ENCODE data around the gene EFHD2. TPM values are rescaled to one million over a fixed set of nuclear protein-coding genes. Genes with fewer than 3 reads are reported as not detected.

EFHD2 gene
- total and polyA plus RNA-seq, 2 experiments from 2014 or later = 49.9 to 53.1 TPM

DNA sequence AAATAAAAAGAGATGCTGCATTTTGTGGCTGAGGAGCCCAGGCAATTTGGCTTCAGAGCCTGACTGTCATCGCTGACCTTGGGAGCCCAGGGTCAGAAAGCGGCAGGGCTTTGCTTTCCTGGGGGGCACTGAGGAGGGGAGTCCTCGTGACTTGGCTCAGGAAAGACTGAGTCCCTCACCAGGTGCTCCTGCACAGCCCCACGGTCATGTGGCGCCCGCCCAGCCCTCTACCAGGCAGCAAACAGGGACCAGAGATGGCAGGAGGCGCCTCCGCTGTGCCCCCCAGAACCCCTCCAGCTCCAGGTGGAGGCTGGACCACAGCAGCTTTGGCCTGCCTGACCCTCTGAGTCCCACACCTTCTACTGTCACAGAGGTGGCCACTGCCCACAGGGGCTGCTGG, 13.2 kb downstream of the EFHD2 start:
- peaks cover 64% of the 10 kb centered on the region for H3K79me2 ChIP-seq (ENCODE audit: insufficient read depth)
- no peak overlapping the region for H3K9ac ChIP-seq
- H3K9me2 ChIP-seq (ENCODE audit: insufficient read depth) = no peaks in the 10 kb centered on the region
- no peak overlapping the region for H3K4me2 ChIP-seq (ENCODE audit: unreplicated experiment)
- no peak for DNase-seq
- in situ Hi-C loops (cut with MboI) = no loop called here
- 97 to 99% methylated on average over 7 to 8 of the region's 8 CpGs for WGBS, 2 experiments (ENCODE audit: low coverage in 1 of 2, low lambda C conversion rate in 2 of 2, missing lambda C conversion rate in 2 of 2)
- peaks cover under 1% of the 10 kb centered on the region; the same call in 1 of the 2 replicates for H3K4me1 ChIP-seq (ENCODE audit: insufficient read depth)
- H3K36me3 ChIP-seq (ENCODE audit: low read depth) = no peaks in the 10 kb centered on the region
- H3F3A ChIP-seq (ENCODE audit: insufficient read depth) = no peaks in the 10 kb centered on the region
- H3K9me3 ChIP-seq (ENCODE audit: low read depth) = no peaks in the 10 kb centered on the region
- H4K20me1 ChIP-seq (ENCODE audit: insufficient read depth) = no peaks in the 10 kb centered on the region
- no peak overlapping the region for H3K27ac ChIP-seq
- no peak for TF ChIP-seq EZH2phosphoT487 (IDR thresholded peaks at IDR 0.05; ENCODE audit: insufficient read depth, low read depth)
- no peak for TF ChIP-seq EZH2 (IDR thresholded peaks at IDR 0.05; ENCODE audit: insufficient read depth, poor library complexity, severe bottlenecking)
- H3K27me3 ChIP-seq (replicated peaks; ENCODE audit: insufficient read depth) = no peaks in the 10 kb centered on the region
- H3K4me3 ChIP-seq = no peak overlapping the region
- no peak overlapping the region for H2AFZ ChIP-seq

DNA sequence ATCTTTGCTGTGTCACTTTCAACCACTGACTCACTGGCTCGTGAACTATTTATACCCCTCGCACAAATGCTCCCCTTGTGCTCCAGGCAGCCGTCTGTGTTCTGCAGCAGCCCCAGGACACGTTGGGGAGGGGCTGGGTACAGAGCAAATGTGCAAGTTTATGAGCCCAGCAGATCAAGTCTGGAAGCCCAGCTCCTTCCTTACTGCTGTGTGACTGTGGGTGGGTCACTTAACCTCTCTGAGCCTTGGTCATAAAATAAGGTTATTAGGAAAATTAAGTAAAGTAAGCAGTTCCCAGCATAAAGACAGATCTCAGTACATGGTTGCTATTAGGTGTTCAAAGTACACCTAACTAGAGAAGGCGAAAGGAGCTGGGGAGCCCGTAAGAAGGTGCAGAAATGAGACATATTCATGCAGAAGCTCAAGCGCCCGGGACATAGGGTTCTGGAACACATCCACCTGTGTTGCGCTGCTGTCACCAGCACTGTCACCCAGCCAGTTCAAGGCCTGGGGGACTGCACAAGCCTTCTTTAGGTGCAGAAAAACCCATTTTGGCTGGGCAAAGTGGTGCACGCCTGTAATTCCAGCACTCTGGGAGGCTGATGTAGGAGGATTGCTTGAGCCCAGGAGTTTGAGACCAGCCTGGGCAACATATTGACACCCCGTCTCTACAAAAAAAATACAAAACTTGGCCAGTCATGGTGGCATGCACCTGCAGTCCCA, 13.8 kb downstream of the EFHD2 start:
- Histone ChIP-seq H3K4me3 (no peak overlapping the region), H3K27ac (no peak overlapping the region), H3K79me2 (ENCODE audit: insufficient read depth) (peaks cover 60% of the 10 kb centered on the region), H3K4me1 (ENCODE audit: insufficient read depth) (no peaks in the 10 kb centered on the region), H3F3A (ENCODE audit: insufficient read depth) (no peaks in the 10 kb centered on the region), H3K4me2 (ENCODE audit: unreplicated experiment) (no peak overlapping the region), H3K9me3 (ENCODE audit: low read depth) (no peaks in the 10 kb centered on the region), H4K20me1 (ENCODE audit: insufficient read depth) (no peaks in the 10 kb centered on the region), H3K36me3 (ENCODE audit: low read depth) (no peaks in the 10 kb centered on the region), H2AFZ (no peak overlapping the region), H3K9me2 (ENCODE audit: insufficient read depth) (no peaks in the 10 kb centered on the region), H3K9ac (no peak overlapping the region), H3K27me3 (replicated peaks; ENCODE audit: insufficient read depth) (no peaks in the 10 kb centered on the region)
- in situ Hi-C loops (cut with MboI) = no loop called here
- TF ChIP-seq EZH2 (IDR thresholded peaks at IDR 0.05; ENCODE audit: insufficient read depth, poor library complexity, severe bottlenecking) (no peak), EZH2phosphoT487 (IDR thresholded peaks at IDR 0.05; ENCODE audit: insufficient read depth, low read depth) (no peak)
- no peak for DNase-seq
- 90 to 92% methylated on average over 11 of the region's 11 CpGs for WGBS, 2 experiments (ENCODE audit: low coverage in 1 of 2, low lambda C conversion rate in 2 of 2, missing lambda C conversion rate in 2 of 2)

DNA sequence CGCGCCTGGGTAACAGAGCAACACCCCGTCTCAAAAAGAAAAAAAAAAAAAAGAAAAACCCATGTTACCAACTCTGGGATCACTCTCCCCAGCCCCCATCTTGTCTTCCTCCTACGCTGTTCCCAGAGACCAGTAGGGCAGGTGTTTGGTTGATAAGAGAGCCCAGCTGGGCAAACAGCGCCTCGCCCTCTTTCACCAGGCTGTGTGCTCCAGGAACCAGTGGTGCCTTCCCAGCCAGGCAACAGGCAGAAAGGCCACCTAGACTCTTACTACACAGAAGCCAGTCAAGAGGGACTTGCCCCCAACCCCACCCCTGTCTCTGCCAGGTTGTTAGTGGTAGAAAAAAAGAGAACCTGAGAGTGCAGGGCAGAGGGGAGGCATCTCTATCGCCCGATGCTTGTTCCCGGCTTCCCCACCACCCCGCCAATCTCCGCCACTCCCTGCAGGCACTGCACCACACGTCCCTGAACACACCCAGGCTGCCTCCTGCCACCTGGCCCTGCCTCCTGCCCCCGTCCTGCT, 14.5 kb downstream of the EFHD2 start:
- Histone ChIP-seq H3K9ac (no peak overlapping the region), H3K27ac (no peak overlapping the region), H3F3A (ENCODE audit: insufficient read depth) (no peaks in the 10 kb centered on the region), H3K4me1 (ENCODE audit: insufficient read depth) (no peaks in the 10 kb centered on the region), H3K4me2 (ENCODE audit: unreplicated experiment) (no peak overlapping the region), H3K9me2 (ENCODE audit: insufficient read depth) (no peaks in the 10 kb centered on the region), H3K9me3 (ENCODE audit: low read depth) (no peaks in the 10 kb centered on the region), H3K36me3 (ENCODE audit: low read depth) (no peaks in the 10 kb centered on the region), H2AFZ (no peak overlapping the region), H3K27me3 (replicated peaks; ENCODE audit: insufficient read depth) (no peaks in the 10 kb centered on the region), H4K20me1 (ENCODE audit: insufficient read depth) (no peaks in the 10 kb centered on the region), H3K4me3 (no peak overlapping the region), H3K79me2 (ENCODE audit: insufficient read depth) (peaks cover 53% of the 10 kb centered on the region)
- no peak for TF ChIP-seq EZH2 (IDR thresholded peaks at IDR 0.05; ENCODE audit: insufficient read depth, poor library complexity, severe bottlenecking)
- TF ChIP-seq EZH2phosphoT487 (IDR thresholded peaks at IDR 0.05; ENCODE audit: insufficient read depth, low read depth) = no peak
- in situ Hi-C loops (cut with MboI) = no loop called here
- no peak for DNase-seq
- WGBS, 2 experiments (ENCODE audit: low coverage in 1 of 2, low lambda C conversion rate in 2 of 2, missing lambda C conversion rate in 2 of 2) = 94 to 97% methylated on average over 13 of the region's 13 CpGs

DNA sequence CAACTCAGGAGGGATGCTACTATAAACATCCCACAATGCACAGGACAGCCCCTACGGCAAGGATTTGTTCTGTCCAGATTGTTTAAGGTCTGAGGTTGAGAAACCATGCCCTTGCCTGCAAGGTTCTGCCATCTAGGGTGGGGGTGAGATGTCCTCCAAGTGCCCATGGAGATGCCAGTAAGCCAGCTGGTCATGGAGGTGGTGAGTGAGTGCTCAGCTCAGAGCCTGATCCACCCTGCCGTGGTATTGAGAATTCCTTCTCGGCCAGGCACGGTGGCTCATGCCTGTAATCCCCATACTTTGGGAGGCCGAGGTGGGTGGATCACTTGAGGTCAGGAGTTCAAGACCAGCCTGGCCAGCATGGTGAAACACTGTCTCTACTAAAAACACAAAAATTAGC, 15.3 kb downstream of the EFHD2 start:
- DNase-seq = no peak
- H3F3A ChIP-seq (ENCODE audit: insufficient read depth) = no peaks in the 10 kb centered on the region
- TF ChIP-seq EZH2 (IDR thresholded peaks at IDR 0.05; ENCODE audit: insufficient read depth, poor library complexity, severe bottlenecking) (no peak), EZH2phosphoT487 (IDR thresholded peaks at IDR 0.05; ENCODE audit: insufficient read depth, low read depth) (no peak)
- in situ Hi-C loops (cut with MboI) = loop anchor here (25.0 kb wide), 1 partner anchor 288 kb away; no protein-coding TSS in a partner anchor
- H3K4me1 ChIP-seq (ENCODE audit: insufficient read depth) = no peaks in the 10 kb centered on the region
- H3K9ac ChIP-seq = no peak overlapping the region
- no peak overlapping the region for H3K27ac ChIP-seq
- H3K79me2 ChIP-seq (ENCODE audit: insufficient read depth) = peaks cover 45% of the 10 kb centered on the region
- 91 to 92% methylated on average over 5 of the region's 5 CpGs for WGBS, 2 experiments (ENCODE audit: low coverage in 1 of 2, low lambda C conversion rate in 2 of 2, missing lambda C conversion rate in 2 of 2)
- H3K36me3 ChIP-seq (ENCODE audit: low read depth) = no peaks in the 10 kb centered on the region
- no peak overlapping the region for H3K4me3 ChIP-seq
- H3K4me2 ChIP-seq (ENCODE audit: unreplicated experiment) = no peak overlapping the region
- no peak overlapping the region for H2AFZ ChIP-seq
- H3K27me3 ChIP-seq (replicated peaks; ENCODE audit: insufficient read depth) = no peaks in the 10 kb centered on the region
- no peaks in the 10 kb centered on the region for H4K20me1 ChIP-seq (ENCODE audit: insufficient read depth)
- H3K9me3 ChIP-seq (ENCODE audit: low read depth) = no peaks in the 10 kb centered on the region
- no peaks in the 10 kb centered on the region for H3K9me2 ChIP-seq (ENCODE audit: insufficient read depth)
